Parathyroid adenoma (tissue), 2 donors: ENCODE results near the gene TLR1.

ENCODE experiments used
- H2AFZ ChIP-seq: fragments of 300-600 bp; sonication (generic); one replicate; pipeline ENCODE4 v1.7.0; 2017; ENCODE audit warnings: antibody characterized with exemption, mild to moderate bottlenecking
- H3K27ac ChIP-seq: fragments of 300-600 bp; sonication (generic); one replicate; pipeline ENCODE4 v1.7.0; 2017
- H3K27me3 ChIP-seq: fragments of 300-600 bp; sonication (generic); one replicate; pipeline ENCODE4 v1.7.0; 2017; ENCODE audit warnings: low read length; ENCODE audit not compliant: control insufficient read depth, insufficient read depth
- H3K36me3 ChIP-seq: fragments of 300-600 bp; sonication (generic); one replicate; pipeline ENCODE4 v1.7.0; 2017; ENCODE audit warnings: low read length; ENCODE audit not compliant: control insufficient read depth, insufficient read depth
- H3K4me1 ChIP-seq: fragments of 300-600 bp; sonication (generic); one replicate; pipeline ENCODE4 v1.7.0; 2017; ENCODE audit warnings: control low read depth
- H3K4me2 ChIP-seq: fragments of 300-600 bp; sonication (generic); one replicate; pipeline ENCODE4 v1.7.0; 2017; ENCODE audit warnings: low read length
- H3K4me3 ChIP-seq: fragments of 300-600 bp; sonication (generic); one replicate; pipeline ENCODE4 v1.7.0; 2017; ENCODE audit warnings: low read depth, low read length
- H3K79me2 ChIP-seq: fragments of 300-600 bp; sonication (generic); one replicate; pipeline ENCODE4 v1.7.0; 2017; ENCODE audit warnings: control low read depth
- H3K9ac ChIP-seq: fragments of 300-600 bp; sonication (generic); one replicate; pipeline ENCODE4 v1.7.0; 2017; ENCODE audit warnings: mild to moderate bottlenecking
- H3K9me3 ChIP-seq: fragments of 300-600 bp; sonication (generic); one replicate; pipeline ENCODE4 v1.7.0; 2017; ENCODE audit warnings: low read length; ENCODE audit not compliant: control insufficient read depth
- TF ChIP-seq, protein P1 (sequence below): fragments of 300-600 bp; sonication (generic); IDR thresholded peaks from one replicate; pipeline ENCODE4 v1.7.0; 2017; ENCODE audit warnings: antibody characterized with exemption, mild to moderate bottlenecking
- donor health status: primary hyperparathyroidism.

The TLR1 gene

DNA sequence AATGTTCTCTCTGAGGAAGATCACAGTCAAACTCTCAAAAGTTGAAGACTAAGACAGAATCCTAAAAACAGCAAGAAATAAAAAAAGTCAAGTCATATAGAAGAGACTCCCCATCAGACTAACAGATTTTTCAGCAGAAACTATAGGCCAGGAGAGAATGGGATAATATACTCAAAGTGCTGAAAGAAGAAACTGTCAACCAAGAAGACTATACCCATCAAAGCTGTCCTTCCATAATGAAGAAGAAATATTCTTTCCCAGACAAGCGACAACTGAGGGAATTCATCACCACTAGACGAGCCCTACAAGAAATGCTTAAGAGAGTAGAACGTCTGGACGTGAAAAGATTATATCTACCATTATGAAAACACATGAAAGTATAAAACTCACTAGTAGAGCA lies 30.0 kb upstream of the TLR1 start:
- no peaks in the 10 kb centered on the region for H3K9me3 ChIP-seq

GRCh38 chr4:38832624-38833528 lies 28.3 kb upstream of the TLR1 start:
- Histone ChIP-seq H3K9me3 (no peaks in the 10 kb centered on the region), H3K4me2 (no peak overlapping the region), H2AFZ (no peak overlapping the region), H3K36me3 (no peaks in the 10 kb centered on the region), H3K4me1 (no peaks in the 10 kb centered on the region), H3K4me3 (no peak overlapping the region), H3K9ac (no peak overlapping the region), H3K27me3 (no peaks in the 10 kb centered on the region), H3K79me2 (no peaks in the 10 kb centered on the region), H3K27ac (no peak overlapping the region)
- TF ChIP-seq, protein P1, sequence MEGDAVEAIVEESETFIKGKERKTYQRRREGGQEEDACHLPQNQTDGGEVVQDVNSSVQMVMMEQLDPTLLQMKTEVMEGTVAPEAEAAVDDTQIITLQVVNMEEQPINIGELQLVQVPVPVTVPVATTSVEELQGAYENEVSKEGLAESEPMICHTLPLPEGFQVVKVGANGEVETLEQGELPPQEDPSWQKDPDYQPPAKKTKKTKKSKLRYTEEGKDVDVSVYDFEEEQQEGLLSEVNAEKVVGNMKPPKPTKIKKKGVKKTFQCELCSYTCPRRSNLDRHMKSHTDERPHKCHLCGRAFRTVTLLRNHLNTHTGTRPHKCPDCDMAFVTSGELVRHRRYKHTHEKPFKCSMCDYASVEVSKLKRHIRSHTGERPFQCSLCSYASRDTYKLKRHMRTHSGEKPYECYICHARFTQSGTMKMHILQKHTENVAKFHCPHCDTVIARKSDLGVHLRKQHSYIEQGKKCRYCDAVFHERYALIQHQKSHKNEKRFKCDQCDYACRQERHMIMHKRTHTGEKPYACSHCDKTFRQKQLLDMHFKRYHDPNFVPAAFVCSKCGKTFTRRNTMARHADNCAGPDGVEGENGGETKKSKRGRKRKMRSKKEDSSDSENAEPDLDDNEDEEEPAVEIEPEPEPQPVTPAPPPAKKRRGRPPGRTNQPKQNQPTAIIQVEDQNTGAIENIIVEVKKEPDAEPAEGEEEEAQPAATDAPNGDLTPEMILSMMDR = no peak

More for the DNA sequence above, 30.0 kb upstream of the TLR1 start:
- Histone ChIP-seq H3K9ac (no peak overlapping the region), H3K27ac (no peak overlapping the region), H3K79me2 (no peaks in the 10 kb centered on the region), H3K4me1 (no peaks in the 10 kb centered on the region), H2AFZ (no peak overlapping the region), H3K36me3 (no peaks in the 10 kb centered on the region), H3K27me3 (no peaks in the 10 kb centered on the region), H3K4me2 (no peak overlapping the region), H3K4me3 (no peak overlapping the region)
- TF ChIP-seq, protein P1 = no peak

DNA sequence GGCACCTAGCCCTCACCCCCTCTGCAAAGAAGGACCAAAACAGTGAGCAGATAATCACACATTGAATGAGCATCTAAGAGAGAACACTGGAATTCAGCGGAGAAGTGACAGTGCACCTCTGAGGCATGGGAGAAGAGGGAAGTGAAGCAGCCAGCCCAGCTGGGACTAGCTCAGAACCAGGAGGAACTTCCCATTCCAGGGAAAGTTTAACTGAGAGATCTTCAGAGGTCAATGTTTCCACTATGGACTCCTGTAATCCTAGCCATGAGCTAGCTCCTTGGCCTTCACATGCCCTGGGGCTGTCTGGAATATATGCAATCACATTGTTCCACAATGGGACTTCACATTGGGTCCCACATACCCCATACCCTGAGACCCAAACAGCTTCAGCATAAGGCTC lies 27.6 kb upstream of the TLR1 start:
- H3K36me3 ChIP-seq = no peaks in the 10 kb centered on the region
- no peaks in the 10 kb centered on the region for H3K4me1 ChIP-seq
- H3K9ac ChIP-seq = no peak overlapping the region
- H3K9me3 ChIP-seq = no peaks in the 10 kb centered on the region
- H3K4me3 ChIP-seq = no peak overlapping the region
- no peaks in the 10 kb centered on the region for H3K27me3 ChIP-seq
- no peak overlapping the region for H3K4me2 ChIP-seq
- H3K27ac ChIP-seq = no peak overlapping the region
- H2AFZ ChIP-seq = no peak overlapping the region
- H3K79me2 ChIP-seq = no peaks in the 10 kb centered on the region
- TF ChIP-seq, protein P1 = no peak

DNA sequence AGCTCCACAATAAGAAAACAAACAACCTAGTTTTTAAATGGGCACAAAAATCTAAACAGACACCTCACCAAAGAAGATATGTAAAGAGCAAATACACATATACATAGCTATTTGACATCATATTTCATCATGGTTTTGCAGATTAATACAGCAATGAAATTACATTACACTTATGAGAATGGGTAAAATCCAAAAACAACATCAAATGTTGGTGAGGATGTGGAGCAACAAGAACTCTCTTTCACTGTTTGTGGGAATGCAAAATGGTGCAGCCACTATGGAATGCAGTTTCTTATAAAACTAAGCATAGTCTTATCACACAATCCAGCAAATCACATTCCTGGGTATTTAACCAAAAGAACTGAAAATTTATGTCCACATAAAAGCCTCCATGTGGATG lies 27.1 kb upstream of the TLR1 start:
- Histone ChIP-seq H3K27me3 (no peaks in the 10 kb centered on the region), H3K9me3 (no peaks in the 10 kb centered on the region)

More for the DNA sequence above, 27.1 kb upstream of the TLR1 start:
- H3K79me2 ChIP-seq = no peaks in the 10 kb centered on the region
- no peak overlapping the region for H3K27ac ChIP-seq
- no peaks in the 10 kb centered on the region for H3K36me3 ChIP-seq
- no peak overlapping the region for H3K9ac ChIP-seq
- no peaks in the 10 kb centered on the region for H3K4me1 ChIP-seq
- no peak overlapping the region for H3K4me2 ChIP-seq
- no peak overlapping the region for H3K4me3 ChIP-seq
- TF ChIP-seq, protein P1 = no peak
- no peak overlapping the region for H2AFZ ChIP-seq
